ENCODE data around the gene AFDN. TPM values are rescaled to one million over a fixed set of nuclear protein-coding genes. Genes with fewer than 3 reads are reported as not detected.
"Not testable (repeated sequence)": the region's sequence is repeated elsewhere in the genome, so short reads cannot be mapped to it uniquely, and the experiment has no call there.

AFDN gene
- total RNA-seq, 3 donors from 2014 or later, result 93.1 to 292 (median 170) TPM

GRCh38 chr6:167997642-167998041 is 170.9 kb downstream of the AFDN start, which contains the start of gene KIF25:
TSS of gene KIF25 (plus strand) at chr6:167997671. CDS start at chr6:168029586, 31,915 bp downstream.
- Histone ChIP-seq H3K36me3 (no peaks in the 10 kb centered on the region), H3K4me1 (no peaks in the 10 kb centered on the region), H3K27me3 (no peaks in the 10 kb centered on the region), H3K4me3 (no peak within 1 kb of the TSS), H3K27ac (no peak within 1 kb of the TSS), H3K9me3 (no peaks in the 10 kb centered on the region)
- intact Hi-C loops (cut with DNase I; ENCODE audit: low total_unique reads), result no loop called here
- no peak for TF ChIP-seq POLR2AphosphoS5 (IDR thresholded peaks at IDR 0.05)
- TF ChIP-seq POLR2A (IDR thresholded peaks at IDR 0.05), result no peak
- TF ChIP-seq CTCF (IDR thresholded peaks at IDR 0.05), result no peak
- DNase-seq (ENCODE audit: low spot score in 2 of 2), result no peak

- DNase-seq (ENCODE audit: low spot score in 2 of 2), result no peak
- Histone ChIP-seq H3K9me3 (no peaks in the 10 kb centered on the region), H3K4me3 (no peak overlapping the region), H3K27ac (no peak overlapping the region), H3K27me3 (no peaks in the 10 kb centered on the region), H3K4me1 (no peaks in the 10 kb centered on the region), H3K36me3 (no peaks in the 10 kb centered on the region)
- TF ChIP-seq POLR2AphosphoS5 (IDR thresholded peaks at IDR 0.05), result no peak
- no peak for TF ChIP-seq POLR2A (IDR thresholded peaks at IDR 0.05)
- intact Hi-C loops (cut with DNase I; ENCODE audit: low total_unique reads), result no loop called here
These were observed 171.5 kb downstream of the AFDN start for GRCh38 chr6:167998215-167998614.

GRCh38 chr6:168000198-168001028 is 173.7 kb downstream of the AFDN start:
- Histone ChIP-seq H3K36me3 (no peaks in the 10 kb centered on the region), H3K4me3 (no peak overlapping the region), H3K9me3 (no peaks in the 10 kb centered on the region), H3K27ac (no peak overlapping the region), H3K4me1 (no peaks in the 10 kb centered on the region), H3K27me3 (no peaks in the 10 kb centered on the region)
- intact Hi-C loops (cut with DNase I; ENCODE audit: low total_unique reads), result no loop called here
- no peak for DNase-seq (ENCODE audit: low spot score in 2 of 2)
- TF ChIP-seq POLR2A (IDR thresholded peaks at IDR 0.05), result no peak
- no peak for TF ChIP-seq CTCF (IDR thresholded peaks at IDR 0.05)
- TF ChIP-seq POLR2AphosphoS5 (IDR thresholded peaks at IDR 0.05), result no peak

GRCh38 chr6:168001029-168001332 is 174.3 kb downstream of the AFDN start:
- Histone ChIP-seq H3K4me3 (no peak overlapping the region), H3K9me3 (no peaks in the 10 kb centered on the region), H3K4me1 (no peaks in the 10 kb centered on the region), H3K27me3 (no peaks in the 10 kb centered on the region), H3K27ac (no peak overlapping the region), H3K36me3 (no peaks in the 10 kb centered on the region)
- intact Hi-C loops (cut with DNase I; ENCODE audit: low total_unique reads), result no loop called here
- TF ChIP-seq CTCF (IDR thresholded peaks at IDR 0.05) (no peak), POLR2A (IDR thresholded peaks at IDR 0.05) (no peak), POLR2AphosphoS5 (IDR thresholded peaks at IDR 0.05) (no peak)
- no peak for DNase-seq (ENCODE audit: low spot score in 2 of 2)

GRCh38 chr6:168001514-168001913 is 174.8 kb downstream of the AFDN start:
- H3K9me3 ChIP-seq; H3K4me3 ChIP-seq; H3K27me3 ChIP-seq; H3K36me3 ChIP-seq; H3K27ac ChIP-seq; intact Hi-C loops (cut with DNase I; ENCODE audit: low total_unique reads); DNase-seq (ENCODE audit: low spot score in 2 of 2); H3K4me1 ChIP-seq: not testable (repeated sequence)

- no peaks in the 10 kb centered on the region for H3K9me3 ChIP-seq
- no peaks in the 10 kb centered on the region for H3K27me3 ChIP-seq
- DNase-seq (ENCODE audit: low spot score in 2 of 2), result no peak
- TF ChIP-seq POLR2AphosphoS5 (IDR thresholded peaks at IDR 0.05) (no peak), CTCF (IDR thresholded peaks at IDR 0.05) (no peak), POLR2A (IDR thresholded peaks at IDR 0.05) (no peak)
- H3K4me3 ChIP-seq, result no peak overlapping the region
- H3K27ac ChIP-seq, result no peak overlapping the region
- no peaks in the 10 kb centered on the region for H3K36me3 ChIP-seq
- intact Hi-C loops (cut with DNase I; ENCODE audit: low total_unique reads), result no loop called here
- H3K4me1 ChIP-seq, result no peaks in the 10 kb centered on the region
These were observed 176.1 kb downstream of the AFDN start for GRCh38 chr6:168002804-168003203.
